Dendritic cell treated with granulocyte-macrophage colony-stimulating factor and Interleukin-4, amounts not matched to agents 40 ng/mL and 50 ng/mL, for 4 days (primary cell): ENCODE measurements around the gene LALBA.

Experiments
- H3K27ac Mint-ChIP-seq: one replicate; pipeline ENCODE4 v1.8.0; 2022; ENCODE audit warnings: mild to moderate bottlenecking, mixed read lengths
- H3K27me3 Mint-ChIP-seq: one replicate; pipeline ENCODE4 v1.8.0; 2022; ENCODE audit warnings: mild to moderate bottlenecking, mixed read lengths
- H3K36me3 Mint-ChIP-seq: one replicate; pipeline ENCODE4 v1.8.0; 2022; ENCODE audit warnings: low read depth, mixed read lengths
- H3K4me1 Mint-ChIP-seq: one replicate; pipeline ENCODE4 v1.8.0; 2022; ENCODE audit warnings: low read depth, mixed read lengths
- H3K4me3 Mint-ChIP-seq: one replicate; pipeline ENCODE4 v1.8.0; 2022; ENCODE audit warnings: mild to moderate bottlenecking, moderate library complexity, mixed read lengths
- H3K9me3 Mint-ChIP-seq: one replicate; pipeline ENCODE4 v1.8.0; 2022; ENCODE audit warnings: mixed read lengths
- intact Hi-C: fragments of 100-400 bp; cut with micrococcal nuclease; formaldehyde crosslinking; loops from one replicate; pipeline ENCODE4 v1.15.0; 2022

Gene LALBA

DNA sequence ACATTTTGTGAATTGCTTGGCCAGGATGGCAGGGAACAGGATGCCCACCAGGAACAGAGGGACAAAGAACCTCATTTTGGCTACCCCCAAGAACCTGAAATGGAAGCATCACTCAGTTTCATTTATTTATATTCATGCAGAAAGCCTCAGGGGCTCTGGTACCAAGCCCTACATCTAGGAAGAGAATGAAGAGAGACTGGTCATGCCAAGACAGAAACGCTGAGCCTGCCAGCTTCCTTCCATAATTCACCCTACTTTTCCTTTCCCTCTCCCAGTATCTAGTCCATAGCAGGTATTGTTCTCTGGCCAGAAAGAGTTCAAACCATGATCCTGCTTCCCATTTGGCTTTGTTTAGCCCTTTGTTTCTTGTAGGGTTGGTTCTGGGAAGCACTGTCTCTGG lies at the start of gene LALBA:
TSS of gene LALBA (minus strand) at position 101 of the 400 bp plus-strand sequence. CDS start at position 75, 26 bp downstream.
- H3K4me3 Mint-ChIP-seq, result no peak within 1 kb of the TSS
- intact Hi-C loops, result no loop called here
- H3K4me1 Mint-ChIP-seq, result peaks cover 6% of the 10 kb centered on the region
- H3K9me3 Mint-ChIP-seq, result no peaks in the 10 kb centered on the region
- peaks cover 19% of the 10 kb centered on the region for H3K27me3 Mint-ChIP-seq
- no peaks in the 10 kb centered on the region for H3K36me3 Mint-ChIP-seq
- no peak within 1 kb of the TSS for H3K27ac Mint-ChIP-seq

DNA sequence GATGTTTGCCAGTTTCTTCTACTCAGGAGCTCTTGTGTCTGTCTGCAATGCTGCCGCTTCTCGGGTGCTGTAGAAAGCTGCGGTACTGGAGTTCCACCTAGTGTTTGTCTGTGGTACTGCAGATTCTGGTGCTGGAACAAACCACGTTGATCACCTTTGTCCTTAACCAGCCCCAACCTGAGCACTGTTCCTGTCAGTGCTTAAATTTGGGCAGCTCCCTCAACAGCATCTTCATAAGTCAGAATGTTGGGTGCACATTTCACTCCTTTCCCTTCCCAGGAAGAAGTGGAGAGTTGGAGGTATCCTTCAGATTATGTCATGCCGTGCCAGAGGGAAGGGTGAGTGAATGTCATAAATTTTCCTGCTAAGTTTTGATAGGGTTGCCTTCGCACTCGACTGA lies 48.7 kb upstream of the LALBA start:
- Mint-ChIP-seq H3K4me1 (no peaks in the 10 kb centered on the region), H3K27ac (no peak overlapping the region), H3K36me3 (no peaks in the 10 kb centered on the region), H3K9me3 (peaks cover 9% of the 10 kb centered on the region), H3K4me3 (no peak overlapping the region), H3K27me3 (peaks cover 25% of the 10 kb centered on the region)
- intact Hi-C loops, result loop anchor here (1.0 kb wide), 1 partner anchor 76 kb away; no protein-coding TSS in a partner anchor

DNA sequence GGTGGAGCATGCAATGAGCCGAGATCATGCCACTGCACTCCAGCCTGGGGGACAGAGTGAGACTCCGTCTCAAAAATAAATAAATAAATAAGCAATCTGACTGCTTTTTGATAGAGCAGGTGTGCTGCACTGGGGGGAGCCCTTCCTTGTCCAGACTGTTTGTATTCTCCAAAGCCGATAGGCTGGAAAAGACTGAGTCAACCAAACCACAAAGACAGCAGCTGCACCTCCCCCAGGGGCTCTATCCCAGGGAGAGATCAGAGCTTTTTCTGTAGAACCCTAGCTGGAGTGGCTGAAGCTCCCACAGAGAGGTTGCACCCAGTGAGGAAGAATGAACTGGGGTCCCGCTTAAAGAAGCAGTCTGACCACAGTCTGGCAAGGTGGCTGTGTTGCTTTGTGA lies 45.8 kb upstream of the LALBA start:
- H3K27ac Mint-ChIP-seq, result no peak overlapping the region
- peaks cover 23% of the 10 kb centered on the region for H3K9me3 Mint-ChIP-seq
- no peaks in the 10 kb centered on the region for H3K36me3 Mint-ChIP-seq
- no peak overlapping the region for H3K4me3 Mint-ChIP-seq
- no peaks in the 10 kb centered on the region for H3K4me1 Mint-ChIP-seq
- peaks cover 27% of the 10 kb centered on the region for H3K27me3 Mint-ChIP-seq
- intact Hi-C loops, result no loop called here

DNA sequence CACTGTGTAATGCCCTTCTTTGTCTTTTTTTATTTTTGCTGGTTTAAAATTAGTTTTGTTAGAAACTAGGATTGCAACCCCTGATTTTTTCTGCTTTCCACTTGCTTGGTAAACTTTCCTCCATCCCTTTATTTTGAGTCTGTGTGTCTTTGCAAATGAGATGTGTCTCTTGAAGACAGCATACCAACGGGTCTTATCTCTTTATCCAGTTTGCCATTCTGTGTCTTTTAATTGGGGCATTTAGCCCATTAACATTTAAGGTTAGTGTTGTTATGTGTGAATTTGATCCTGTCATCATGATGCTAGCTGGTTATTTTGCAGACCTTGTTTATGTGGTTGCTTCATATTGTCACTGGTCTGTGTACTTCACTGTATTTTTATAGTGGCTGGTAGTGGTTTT lies 43.5 kb upstream of the LALBA start:
- intact Hi-C loops, result no loop called here
- H3K4me1 Mint-ChIP-seq, result no peaks in the 10 kb centered on the region
- H3K27ac Mint-ChIP-seq, result no peak overlapping the region

DNA sequence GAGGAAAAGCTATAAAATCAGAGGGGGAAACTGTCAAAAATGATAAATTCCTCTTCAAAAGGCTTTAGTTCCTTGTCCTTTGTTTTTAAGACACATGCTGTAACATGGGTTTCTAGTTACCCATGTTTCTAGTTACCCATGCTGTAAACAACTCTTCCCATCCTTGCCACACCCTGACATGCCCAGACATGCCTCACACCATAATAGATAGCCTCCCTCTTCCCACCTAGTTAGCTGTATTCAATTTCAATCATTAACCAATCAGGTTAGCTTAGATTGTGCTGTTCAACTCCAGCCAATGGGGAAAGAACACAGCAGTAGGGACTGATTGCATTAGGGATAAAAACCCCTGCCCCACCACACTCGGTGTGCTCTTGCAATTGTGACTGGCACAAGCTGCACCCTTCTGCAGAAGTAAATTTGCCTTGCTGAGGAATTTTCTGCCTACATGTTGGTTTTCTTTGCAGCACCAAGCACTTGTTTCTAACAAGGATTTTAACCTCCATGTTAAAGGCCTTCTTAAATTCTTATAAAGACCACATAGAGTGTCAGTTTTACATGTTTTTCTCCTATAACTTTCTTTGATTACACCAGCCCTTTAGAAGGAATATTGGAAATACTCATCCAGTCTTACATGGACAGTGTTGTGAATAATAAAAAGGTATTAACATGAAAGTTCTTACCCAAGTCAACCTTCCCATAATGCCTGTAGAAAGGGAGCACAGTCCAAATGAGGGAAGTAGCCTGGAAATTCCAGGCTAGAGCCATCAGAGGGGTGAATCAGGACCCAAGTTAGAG lies 32.5 kb upstream of the LALBA start:
- Mint-ChIP-seq H3K4me3 (no peak overlapping the region), H3K27me3 (peaks cover 19% of the 10 kb centered on the region), H3K36me3 (no peaks in the 10 kb centered on the region), H3K9me3 (peaks cover 56% of the 10 kb centered on the region), H3K4me1 (no peaks in the 10 kb centered on the region), H3K27ac (no peak overlapping the region)
- intact Hi-C loops, result no loop called here

More for the DNA sequence above, 43.5 kb upstream of the LALBA start:
- Mint-ChIP-seq H3K27me3 (peaks cover 26% of the 10 kb centered on the region), H3K36me3 (no peaks in the 10 kb centered on the region), H3K4me3 (no peak overlapping the region), H3K9me3 (peaks cover 31% of the 10 kb centered on the region)

DNA sequence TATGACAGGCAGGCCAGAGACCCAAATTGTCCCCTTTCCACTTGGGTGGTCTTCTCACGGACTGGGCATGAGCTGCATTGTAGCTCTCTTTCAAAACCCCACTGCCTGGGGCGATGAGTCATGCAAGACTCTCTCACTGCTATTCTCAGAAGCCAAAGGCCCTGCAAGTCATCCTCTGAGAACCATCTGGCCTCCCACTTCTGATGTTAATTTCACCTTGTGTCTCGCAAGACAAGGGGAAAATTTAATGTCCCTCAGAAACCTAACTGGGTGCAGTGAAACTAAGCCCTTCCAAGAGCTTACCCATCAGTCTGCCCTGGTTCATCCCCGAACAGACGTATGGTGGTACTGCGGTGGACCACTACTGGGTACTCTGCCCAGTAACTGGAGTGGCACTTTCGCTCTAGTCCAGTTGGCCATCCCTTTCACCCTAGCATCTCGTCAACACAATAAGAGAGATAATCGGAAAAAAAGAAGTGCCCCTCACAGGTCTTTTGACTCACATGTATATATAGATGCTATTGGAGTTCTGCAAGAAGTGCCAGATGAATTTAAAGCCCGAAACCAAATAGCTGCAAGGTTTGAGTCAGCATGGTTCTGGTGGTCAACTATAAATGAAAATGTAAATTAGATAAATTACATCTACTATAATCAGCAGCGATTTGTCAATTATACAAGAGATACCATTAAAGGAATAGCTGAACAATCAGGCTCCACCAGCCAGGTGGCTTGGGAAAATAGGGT lies 31.3 kb upstream of the LALBA start:
- peaks cover 19% of the 10 kb centered on the region for H3K27me3 Mint-ChIP-seq
- intact Hi-C loops, result no loop called here
- H3K4me3 Mint-ChIP-seq, result no peak overlapping the region
- H3K27ac Mint-ChIP-seq, result no peak overlapping the region
- no peaks in the 10 kb centered on the region for H3K36me3 Mint-ChIP-seq
- peaks cover 48% of the 10 kb centered on the region for H3K9me3 Mint-ChIP-seq
- H3K4me1 Mint-ChIP-seq, result no peaks in the 10 kb centered on the region

DNA sequence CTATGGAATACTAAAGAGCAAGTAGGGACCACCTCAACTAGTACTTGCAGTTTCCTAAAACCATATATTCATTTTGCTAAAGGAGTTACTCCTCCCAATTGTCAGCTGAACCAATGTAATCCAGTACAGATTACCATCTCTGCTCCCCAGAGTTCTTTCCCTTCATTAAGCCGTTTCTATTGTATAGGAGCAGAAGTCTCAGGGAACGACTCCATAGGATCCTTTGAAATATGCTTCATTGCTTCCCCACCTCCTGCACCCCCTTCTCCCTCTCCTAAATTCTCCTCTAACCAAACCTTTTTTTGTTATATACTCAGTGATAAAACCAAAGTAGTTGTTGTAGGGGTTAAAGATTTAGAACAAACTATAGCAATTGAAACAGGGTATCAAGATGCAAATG lies 30.7 kb upstream of the LALBA start:
- H3K27me3 Mint-ChIP-seq, result peaks cover 19% of the 10 kb centered on the region
- H3K4me3 Mint-ChIP-seq, result no peak overlapping the region
- no peaks in the 10 kb centered on the region for H3K4me1 Mint-ChIP-seq
- peaks cover 41% of the 10 kb centered on the region for H3K9me3 Mint-ChIP-seq
- H3K27ac Mint-ChIP-seq, result no peak overlapping the region
- no peaks in the 10 kb centered on the region for H3K36me3 Mint-ChIP-seq
- intact Hi-C loops, result no loop called here

DNA sequence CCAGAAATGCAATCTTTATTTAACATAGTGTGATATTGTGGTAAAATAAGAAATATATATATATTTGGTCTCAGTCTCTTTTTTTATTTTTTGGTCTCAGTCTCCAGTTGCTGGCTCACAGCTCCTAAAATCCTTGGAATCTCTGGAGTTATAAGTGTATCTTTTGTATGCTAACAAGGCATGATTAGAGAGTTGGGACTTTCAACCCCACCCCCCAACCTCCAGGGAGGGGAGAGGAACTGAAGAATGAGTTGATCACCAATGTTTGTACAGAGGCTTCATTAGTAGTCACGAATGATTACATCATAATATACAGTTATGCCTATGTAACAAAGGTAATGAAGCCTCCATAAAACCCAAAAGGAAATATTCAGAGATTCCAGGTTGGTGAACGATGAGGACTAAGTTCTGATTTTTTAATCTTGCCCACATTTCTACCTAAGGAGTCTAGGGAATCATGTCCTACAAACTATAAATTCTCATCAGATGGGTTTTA lies 22.8 kb upstream of the LALBA start:
- peaks cover 19% of the 10 kb centered on the region for H3K27me3 Mint-ChIP-seq

DNA sequence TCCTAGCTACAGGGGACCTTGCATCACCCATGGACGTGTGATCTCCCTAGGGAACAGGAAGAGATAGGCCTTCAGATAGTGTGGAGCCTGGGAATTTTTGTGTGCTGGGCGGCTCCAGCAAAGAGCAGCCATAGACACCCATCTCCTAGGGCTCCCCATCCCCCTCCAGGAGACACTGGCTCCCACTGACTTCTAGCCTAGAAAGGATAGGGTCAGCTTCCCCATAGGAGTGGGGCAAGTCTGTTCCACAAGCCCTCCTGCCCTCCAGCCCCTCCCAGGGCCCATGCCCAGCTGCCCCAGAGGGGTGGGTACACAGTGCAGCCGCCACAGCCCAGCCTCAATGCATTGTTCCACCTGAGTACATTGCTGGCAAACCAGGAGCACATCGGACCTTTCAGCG lies 16.5 kb upstream of the LALBA start:
- H3K9me3 Mint-ChIP-seq, result no peaks in the 10 kb centered on the region
- no peaks in the 10 kb centered on the region for H3K36me3 Mint-ChIP-seq
- no peak overlapping the region for H3K4me3 Mint-ChIP-seq
- H3K27me3 Mint-ChIP-seq, result peaks cover 18% of the 10 kb centered on the region
- no peak overlapping the region for H3K27ac Mint-ChIP-seq
- intact Hi-C loops, result no loop called here
- H3K4me1 Mint-ChIP-seq, result no peaks in the 10 kb centered on the region

More for the DNA sequence above, 22.8 kb upstream of the LALBA start:
- Mint-ChIP-seq H3K4me1 (no peaks in the 10 kb centered on the region), H3K36me3 (no peaks in the 10 kb centered on the region), H3K9me3 (peaks cover 6% of the 10 kb centered on the region), H3K4me3 (no peak overlapping the region), H3K27ac (no peak overlapping the region)
- intact Hi-C loops, result no loop called here

DNA sequence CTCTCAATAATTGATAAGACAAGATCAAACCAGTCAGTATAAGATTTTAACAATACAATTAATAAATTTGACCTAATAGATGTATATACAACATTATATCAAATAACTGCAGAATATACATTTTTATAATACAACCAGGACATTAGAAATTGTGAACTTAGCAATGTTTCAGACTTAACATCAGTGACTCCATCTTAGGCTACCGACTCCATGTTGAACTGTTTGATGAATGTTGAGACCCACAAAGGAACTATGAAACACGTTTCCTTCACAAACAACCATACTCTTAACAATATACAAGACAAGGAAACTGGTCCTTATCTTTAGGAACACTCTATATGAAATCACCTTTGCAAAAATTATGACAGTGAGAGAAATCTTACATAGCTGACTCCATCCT lies 13.9 kb upstream of the LALBA start:
- Mint-ChIP-seq H3K9me3 (no peaks in the 10 kb centered on the region), H3K4me1 (no peaks in the 10 kb centered on the region), H3K36me3 (no peaks in the 10 kb centered on the region), H3K27me3 (peaks cover 10% of the 10 kb centered on the region), H3K27ac (no peak overlapping the region), H3K4me3 (no peak overlapping the region)
- intact Hi-C loops, result no loop called here

DNA sequence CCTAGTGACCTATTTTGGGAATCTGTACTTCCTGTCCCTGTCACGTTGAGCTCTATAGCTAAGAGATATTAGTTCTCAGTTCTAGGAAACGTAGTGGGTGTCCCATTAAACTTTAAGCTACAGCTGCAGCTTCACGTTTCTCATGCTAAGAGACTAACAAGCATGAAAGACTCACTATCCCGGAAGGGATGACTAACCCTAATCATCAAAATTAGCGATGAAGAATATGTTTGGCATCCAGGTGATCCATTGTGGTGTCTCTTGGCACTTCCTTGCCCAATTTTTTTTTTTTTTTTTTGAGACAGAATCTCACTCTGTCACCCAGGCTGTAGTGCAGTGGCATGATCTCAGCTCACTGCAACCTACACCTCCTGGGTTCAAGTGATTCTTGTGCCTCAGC lies 11.0 kb upstream of the LALBA start:
- no peaks in the 10 kb centered on the region for H3K9me3 Mint-ChIP-seq
- no peaks in the 10 kb centered on the region for H3K4me1 Mint-ChIP-seq
- no peak overlapping the region for H3K4me3 Mint-ChIP-seq
- H3K27me3 Mint-ChIP-seq, result no peaks in the 10 kb centered on the region
- intact Hi-C loops, result no loop called here
- no peaks in the 10 kb centered on the region for H3K36me3 Mint-ChIP-seq
- no peak overlapping the region for H3K27ac Mint-ChIP-seq

DNA sequence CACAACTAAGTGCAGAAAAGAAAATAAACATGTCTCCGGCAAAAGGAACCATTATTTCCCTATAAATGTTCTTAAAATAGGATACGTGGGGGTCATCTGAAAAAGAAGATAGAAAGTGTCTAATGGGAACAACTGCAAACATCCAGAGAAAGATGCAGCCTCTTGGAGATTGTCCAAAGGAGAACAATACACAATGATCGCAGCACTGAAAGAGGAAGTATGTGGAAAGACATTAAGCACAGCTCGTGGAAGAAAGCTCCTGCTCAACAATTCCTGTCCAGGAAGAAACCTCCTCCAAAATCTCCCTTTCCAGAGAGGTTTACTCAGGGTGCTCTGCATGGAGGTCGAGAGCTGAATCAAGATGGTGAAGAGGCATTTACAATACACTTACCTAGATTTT lies 2.5 kb upstream of the LALBA start:
- H3K27ac Mint-ChIP-seq, result no peak overlapping the region
- no peaks in the 10 kb centered on the region for H3K9me3 Mint-ChIP-seq
- H3K4me1 Mint-ChIP-seq, result peaks cover 6% of the 10 kb centered on the region
- intact Hi-C loops, result no loop called here
- no peaks in the 10 kb centered on the region for H3K36me3 Mint-ChIP-seq
- peaks cover 21% of the 10 kb centered on the region for H3K27me3 Mint-ChIP-seq
- no peak overlapping the region for H3K4me3 Mint-ChIP-seq

DNA sequence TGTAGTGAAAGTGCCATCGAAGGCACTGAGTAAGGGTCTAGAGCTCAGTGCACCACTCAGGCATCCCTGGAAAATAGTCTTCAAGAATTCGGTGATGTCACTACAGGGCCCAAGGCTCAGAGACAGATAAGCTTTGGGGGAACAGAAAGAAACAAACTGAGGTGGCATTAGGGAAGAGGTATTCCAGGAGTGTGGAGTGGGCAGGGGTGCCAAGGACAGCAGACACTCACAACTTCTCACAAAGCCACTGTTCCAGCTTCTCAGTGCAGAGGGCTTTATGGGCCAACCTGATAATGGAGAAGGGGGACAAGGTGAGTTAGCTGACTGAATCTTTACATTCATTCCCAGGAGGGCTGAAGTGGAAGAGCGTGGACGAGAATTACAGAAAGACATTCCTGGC lies 2.1 kb downstream of the LALBA start:
- intact Hi-C loops, result no loop called here
- Mint-ChIP-seq H3K9me3 (no peaks in the 10 kb centered on the region), H3K27me3 (peaks cover 18% of the 10 kb centered on the region), H3K27ac (no peak overlapping the region), H3K4me1 (peaks cover 6% of the 10 kb centered on the region), H3K4me3 (no peak overlapping the region), H3K36me3 (no peaks in the 10 kb centered on the region)

DNA sequence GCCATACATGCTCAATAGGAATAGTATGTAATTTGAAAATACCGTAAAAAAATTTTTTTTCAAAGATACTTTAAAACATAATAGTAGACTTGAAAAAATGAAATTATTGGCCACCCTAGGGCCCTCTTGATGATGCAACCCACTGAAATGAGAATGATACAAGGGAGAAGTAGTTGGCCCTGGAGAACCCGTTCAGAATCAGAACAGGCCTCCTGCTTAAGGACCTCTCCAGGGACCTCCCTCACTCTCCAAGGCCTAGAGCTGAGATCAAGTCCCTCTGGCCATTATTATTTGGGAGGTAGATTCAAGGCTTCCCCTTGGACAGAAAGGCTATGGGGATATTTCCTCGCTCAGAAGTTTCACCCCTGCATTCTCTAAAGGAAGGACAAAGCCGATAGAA lies 11.9 kb downstream of the LALBA start:
- Mint-ChIP-seq H3K27me3 (peaks cover 4% of the 10 kb centered on the region), H3K4me1 (peaks cover 22% of the 10 kb centered on the region), H3K36me3 (no peaks in the 10 kb centered on the region), H3K27ac (no peak overlapping the region), H3K4me3 (no peak overlapping the region), H3K9me3 (no peaks in the 10 kb centered on the region)
- intact Hi-C loops, result no loop called here
